ENCODE data around the gene BCL6. TPM values are rescaled to one million over a fixed set of nuclear protein-coding genes. Genes with fewer than 3 reads are reported as not detected.
"Not testable (repeated sequence)": the region's sequence is repeated elsewhere in the genome, so short reads cannot be mapped to it uniquely, and the experiment has no call there.

Gene BCL6
- total and polyA plus RNA-seq, 10 of the 15 experiments (the other 5 are each of a cell fraction or from before 2014, with no cell fraction given), result 0.04 to 0.85 (median 0.15) TPM

- in situ Hi-C loops (cut with MboI), result loop anchor here (5.0 kb wide), 1 partner anchor 364 kb away; no protein-coding TSS in a partner anchor
- H4K20me1 ChIP-seq (ENCODE audit: control insufficient read depth, insufficient read depth); H3K36me3 ChIP-seq (ENCODE audit: control insufficient read depth in 2 of 2, insufficient read depth in 2 of 2, low read length in 1 of 2); ATAC-seq; H3K27ac ChIP-seq (ENCODE audit: control insufficient read depth, insufficient read depth); DNase-seq (ENCODE audit: low read depth, low spot score); BruUV-seq (replicated peaks); H3K4me3 ChIP-seq; FAIRE-seq; H3K9ac ChIP-seq (ENCODE audit: control insufficient read depth, insufficient read depth, low read length); H2AFZ ChIP-seq (ENCODE audit: control insufficient read depth, low read depth, low read length); H3K79me2 ChIP-seq (ENCODE audit: control insufficient read depth, insufficient read depth, low read length); POLR2A ChIA-PET; H3K9me3 ChIP-seq (replicated peaks; ENCODE audit: control insufficient read depth, insufficient read depth, low read length); intact Hi-C loops (cut with micrococcal nuclease; ENCODE audit: unreplicated experiment); H3K4me2 ChIP-seq (ENCODE audit: control insufficient read depth, insufficient read depth); H3K4me1 ChIP-seq (ENCODE audit: control insufficient read depth, insufficient read depth, low read length); H3K27me3 ChIP-seq (replicated peaks in 1 of 2; ENCODE audit: control insufficient read depth in 2 of 2, insufficient read depth in 2 of 2, low read length in 1 of 2): not testable (repeated sequence)
- ChIA-PET RAD21 (ENCODE audit: unreplicated experiment) (interaction anchor here (7.9 kb wide), 1 partner anchor 362 kb away, joined by 219 read pairs; no protein-coding TSS in a partner anchor), SMC1A (ENCODE audit: uncharacterized antibody, unreplicated experiment) (interaction anchor here (0.7 to 10.6 kb wide), 5 partner anchors 14 to 464 kb away, joined by 3 to 231 read pairs (median 3); no protein-coding TSS in a partner anchor), CTCF (interaction anchor here (1.1 to 20.7 kb wide), 9 partner anchors 34 to 833 kb away, joined by 3 to 519 read pairs (median 4); no protein-coding TSS in a partner anchor)
- 8% methylated on average over 8 of the region's 11 CpGs for WGBS (ENCODE audit: insufficient coverage, insufficient replicate concordance, low lambda C conversion rate, missing lambda C conversion rate)
Measured at GRCh38 chr3:187681756-187682155, 63.5 kb downstream of the BCL6 start.

- in situ Hi-C loops (cut with MboI), result loop anchor here (5.0 kb wide), 1 partner anchor 363 kb away; no protein-coding TSS in a partner anchor
- Histone ChIP-seq H3K4me3 (no peak overlapping the region), H3K27ac (ENCODE audit: control insufficient read depth, insufficient read depth) (no peak overlapping the region), H3K79me2 (ENCODE audit: control insufficient read depth, insufficient read depth, low read length) (no peaks in the 10 kb centered on the region), H3K36me3 (ENCODE audit: control insufficient read depth in 2 of 2, insufficient read depth in 2 of 2, low read length in 1 of 2) (no peaks in the 10 kb centered on the region), H3K4me2 (ENCODE audit: control insufficient read depth, insufficient read depth) (no peak overlapping the region), H4K20me1 (ENCODE audit: control insufficient read depth, insufficient read depth) (no peaks in the 10 kb centered on the region; the same call in 1 of the 2 replicates), H2AFZ (ENCODE audit: control insufficient read depth, low read depth, low read length) (no peak overlapping the region), H3K9me3 (replicated peaks; ENCODE audit: control insufficient read depth, insufficient read depth, low read length) (no peaks in the 10 kb centered on the region), H3K4me1 (ENCODE audit: control insufficient read depth, insufficient read depth, low read length) (no peaks in the 10 kb centered on the region), H3K9ac (ENCODE audit: control insufficient read depth, insufficient read depth, low read length) (no peak overlapping the region), H3K27me3 (replicated peaks in 1 of 2; ENCODE audit: control insufficient read depth in 2 of 2, insufficient read depth in 2 of 2, low read length in 1 of 2) (no peaks in the 10 kb centered on the region)
- CTCF ChIA-PET, result interaction anchor here (0.6 to 20.7 kb wide), 45 partner anchors 8 to 1362 kb away, joined by 3 to 519 read pairs (median 6); partner anchors contain the start of genes RTP4 and SST
- FAIRE-seq (peak; percentile 71), DNase-seq (ENCODE audit: low read depth, low spot score) (no peak), ATAC-seq (peak; percentile 97)
- WGBS (ENCODE audit: insufficient coverage, insufficient replicate concordance, low lambda C conversion rate, missing lambda C conversion rate), result under 1% methylated on average over 7 of the region's 7 CpGs
- BruUV-seq (replicated peaks), result no TSS peak
- intact Hi-C loops (cut with micrococcal nuclease; ENCODE audit: unreplicated experiment), result loop anchor here (1.0 kb wide), 3 partner anchors 64 to 460 kb away; no protein-coding TSS in a partner anchor
- POLR2A ChIA-PET, result interaction anchor here (0.6 to 1.1 kb wide), 2 partner anchors 64 to 362 kb away, joined by 3 read pairs; no protein-coding TSS in a partner anchor
- RAD21 ChIA-PET (ENCODE audit: unreplicated experiment), result interaction anchor here (0.6 to 7.9 kb wide), 29 partner anchors 8 to 1025 kb away, joined by 3 to 219 read pairs (median 3); no protein-coding TSS in a partner anchor
- SMC1A ChIA-PET (ENCODE audit: uncharacterized antibody, unreplicated experiment), result interaction anchor here (0.6 to 10.6 kb wide), 29 partner anchors 9 to 1606 kb away, joined by 3 to 231 read pairs (median 4); partner anchors contain the start of genes RTP2, RTP4 and SST
- TF ChIP-seq MTA2 (IDR thresholded peaks at IDR 0.05; ENCODE audit: low read depth) (no peak), ETV6 (conservative IDR thresholded peaks at IDR 0.05 in 1 of 2, IDR thresholded peaks at IDR 0.05 in 1 of 2; ENCODE audit: borderline replicate concordance in 1 of 2, low read depth in 1 of 2) (no peak), RAD51 (IDR thresholded peaks at IDR 0.05) (no peak), MLLT1 (IDR thresholded peaks at IDR 0.05) (no peak), ZNF622 (IDR thresholded peaks at IDR 0.05) (no peak), E2F8 (IDR thresholded peaks at IDR 0.05; ENCODE audit: low read depth, partially characterized antibody) (no peak), ESRRA (IDR thresholded peaks at IDR 0.05; ENCODE audit: low read length) (peak; percentile 83), TAF1 (IDR thresholded peaks at IDR 0.05; ENCODE audit: borderline replicate concordance, low read depth, low read length) (no peak), POLR2A (IDR thresholded peaks at IDR 0.05; ENCODE audit: low read depth, low read length) (no peak), NR2C2 (IDR thresholded peaks at IDR 0.05; ENCODE audit: borderline replicate concordance, control insufficient read depth, insufficient read length, low read depth) (no peak), CBX5 (IDR thresholded peaks at IDR 0.05; ENCODE audit: low read depth) (no peak)
Measured at GRCh38 chr3:187679638-187680396, 65.5 kb downstream of the BCL6 start.
